NCI-H187 (cell line): ENCODE data around the gene FAM117A.
"Not testable (repeated sequence)": the region's sequence is repeated elsewhere in the genome, so short reads cannot be mapped to it uniquely, and the experiment has no call there.

Source experiments
- DNase-seq, 2 experiments: peaks; one replicate each; lab custom pipeline; 2025; lab: John Stamatoyannopoulos, UW

Gene FAM117A

DNA sequence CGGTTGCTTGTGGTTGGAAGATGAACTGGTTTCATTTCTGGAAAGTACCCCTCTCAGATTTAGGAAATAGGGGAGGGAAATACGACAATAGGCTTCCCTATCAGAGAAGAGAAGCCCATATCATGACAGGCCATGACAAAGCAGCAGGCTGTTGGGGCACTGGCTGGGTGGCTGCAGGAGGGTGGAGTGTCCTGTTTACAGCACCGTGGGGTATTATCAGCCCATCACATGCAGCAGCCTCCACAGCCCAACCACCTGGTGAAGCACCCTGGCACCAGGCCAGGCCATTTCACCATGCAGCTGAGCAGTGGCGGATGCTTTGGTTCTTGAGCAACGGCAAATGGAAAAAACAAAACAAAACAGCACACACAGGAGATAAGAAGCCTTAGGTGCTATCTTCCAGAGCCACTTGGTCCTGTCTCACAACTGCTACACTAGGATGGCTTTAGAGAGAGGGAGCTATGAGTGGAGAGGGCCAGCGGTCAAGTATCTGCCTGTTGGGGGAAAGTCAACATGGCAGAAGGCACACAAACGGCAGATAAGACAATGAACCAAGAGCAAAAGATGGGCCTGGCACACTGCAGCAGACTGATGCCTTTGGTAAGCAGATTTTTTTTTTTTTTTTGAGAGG, 24.2 kb downstream of the FAM117A start:
- peak; percentile 83 to 85 for DNase-seq

DNA sequence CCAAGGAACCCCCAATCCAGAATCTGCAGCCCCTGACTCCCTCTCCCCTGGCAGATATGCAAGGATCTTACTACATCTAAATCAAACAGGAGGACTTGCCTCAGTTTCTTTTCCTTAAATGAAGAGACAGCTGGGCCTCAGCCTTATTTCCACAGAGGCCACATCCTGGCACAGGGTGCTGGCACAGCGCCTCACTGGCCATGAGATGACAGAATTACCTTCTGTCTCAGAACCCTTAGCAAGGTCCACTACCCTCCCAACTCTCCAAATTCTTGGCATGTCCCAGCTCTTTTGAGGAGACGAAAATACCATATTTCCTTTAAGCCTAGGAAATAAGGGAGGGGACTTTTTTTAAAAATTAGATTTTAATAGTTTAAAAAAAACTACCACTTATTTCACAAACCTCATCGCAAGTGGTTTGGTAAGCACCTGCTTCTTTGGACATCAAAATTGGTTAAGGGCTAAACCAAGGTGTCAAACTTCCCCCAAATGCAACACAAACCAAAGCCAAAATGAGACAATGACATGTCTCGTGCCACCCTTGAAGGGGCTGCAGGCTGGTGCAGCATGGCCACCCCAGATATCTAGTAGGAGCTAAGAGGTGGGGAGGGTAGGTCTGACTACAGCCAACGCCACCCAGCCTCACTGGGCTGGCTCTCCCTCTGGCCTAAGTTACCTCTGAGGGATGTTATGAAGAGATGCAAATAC, 25.3 kb downstream of the FAM117A start:
- DNase-seq, result no peak

DNA sequence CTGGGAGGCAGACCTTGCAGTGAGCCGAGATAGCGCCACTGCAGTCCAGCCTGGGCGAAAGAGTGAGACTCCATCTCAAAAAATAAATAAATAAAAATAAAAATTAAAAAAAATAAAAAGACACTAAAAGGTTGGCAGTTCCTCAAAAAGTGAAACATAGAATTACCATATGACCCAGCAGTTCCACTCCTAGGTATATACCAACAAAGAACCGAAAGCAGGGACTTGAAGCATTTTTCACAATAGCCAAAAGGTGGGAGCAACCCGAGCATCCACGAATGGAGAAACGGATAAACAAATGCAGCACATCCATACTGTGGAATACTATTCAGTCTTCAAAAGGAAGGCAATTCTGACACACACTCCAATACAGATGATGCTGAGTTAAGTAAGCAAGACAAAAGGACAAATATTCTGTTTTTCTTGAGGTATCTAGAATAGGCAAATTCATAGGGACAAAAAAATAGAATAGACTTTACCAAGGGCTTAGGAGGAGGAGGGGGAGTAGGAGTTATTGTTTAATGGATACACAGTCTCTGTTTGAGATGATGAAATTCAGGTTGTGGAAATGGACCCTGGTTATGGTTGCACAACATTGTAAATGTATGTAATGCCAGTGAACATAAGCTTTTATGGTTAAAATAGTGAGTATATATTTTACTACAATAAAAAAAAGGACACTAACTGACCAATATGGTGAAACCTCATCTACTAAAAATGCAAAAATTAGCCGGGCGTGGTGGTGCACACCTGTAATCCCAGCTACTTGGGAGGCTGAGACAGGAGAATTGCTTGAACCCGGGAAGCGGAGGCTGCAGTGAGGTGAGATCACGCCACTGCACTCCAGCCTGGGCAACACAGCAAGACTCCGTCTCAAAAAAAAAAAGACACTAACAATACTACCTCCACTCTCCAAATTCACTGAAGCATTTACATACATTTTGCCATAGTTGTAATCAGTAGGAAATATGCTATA, 29.1 kb downstream of the FAM117A start:
- no peak for DNase-seq

DNA sequence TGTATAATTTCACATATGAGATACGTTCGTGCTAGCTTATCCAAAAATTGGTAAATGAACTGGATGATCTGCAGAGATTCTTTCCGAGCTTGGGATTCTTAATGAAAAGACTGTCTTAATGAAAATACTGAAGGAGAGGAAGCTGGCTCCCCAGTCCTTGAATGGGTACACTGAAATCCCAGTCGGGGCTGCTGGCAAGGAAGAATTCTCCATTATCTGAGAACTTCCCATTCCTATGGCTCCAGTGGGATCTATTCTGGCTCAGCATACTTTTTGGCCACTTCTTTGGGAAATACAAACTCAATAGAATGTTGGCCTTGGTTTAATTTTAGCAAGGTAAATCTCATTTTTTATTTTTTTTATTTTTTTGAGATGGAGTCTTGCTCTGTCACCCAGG, 32.5 kb downstream of the FAM117A start:
- DNase-seq, result no peak

DNA sequence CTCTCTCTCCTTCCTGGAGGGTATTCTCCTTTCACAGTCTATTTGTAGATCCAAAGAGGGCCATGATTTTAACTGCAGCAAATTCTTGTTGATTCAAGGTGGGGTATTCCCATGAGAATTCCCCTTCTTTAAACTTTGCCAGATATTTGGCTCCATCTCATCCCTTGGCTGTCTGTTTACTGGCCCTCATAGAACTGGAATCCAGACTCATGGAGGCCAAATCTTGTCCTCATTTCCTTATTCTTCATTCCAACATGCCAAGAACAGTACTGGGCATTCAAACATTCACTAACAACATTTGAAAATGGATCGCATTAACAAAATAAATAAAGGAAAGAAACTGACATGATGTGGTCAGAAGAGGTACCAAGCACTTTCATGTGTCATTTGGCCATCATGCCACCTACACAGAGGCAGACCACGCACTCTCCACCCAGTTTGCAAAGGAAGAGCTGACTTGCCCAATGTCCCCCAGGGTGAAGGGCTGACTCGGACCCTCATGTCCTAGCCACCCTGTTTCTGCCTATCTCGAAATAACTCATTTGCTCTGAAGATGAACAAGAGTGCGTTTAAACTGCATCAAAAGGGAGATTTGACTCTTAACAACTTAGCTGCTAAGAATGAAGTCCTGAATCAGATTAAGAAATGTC, 33.0 kb downstream of the FAM117A start:
- DNase-seq, result no peak

DNA sequence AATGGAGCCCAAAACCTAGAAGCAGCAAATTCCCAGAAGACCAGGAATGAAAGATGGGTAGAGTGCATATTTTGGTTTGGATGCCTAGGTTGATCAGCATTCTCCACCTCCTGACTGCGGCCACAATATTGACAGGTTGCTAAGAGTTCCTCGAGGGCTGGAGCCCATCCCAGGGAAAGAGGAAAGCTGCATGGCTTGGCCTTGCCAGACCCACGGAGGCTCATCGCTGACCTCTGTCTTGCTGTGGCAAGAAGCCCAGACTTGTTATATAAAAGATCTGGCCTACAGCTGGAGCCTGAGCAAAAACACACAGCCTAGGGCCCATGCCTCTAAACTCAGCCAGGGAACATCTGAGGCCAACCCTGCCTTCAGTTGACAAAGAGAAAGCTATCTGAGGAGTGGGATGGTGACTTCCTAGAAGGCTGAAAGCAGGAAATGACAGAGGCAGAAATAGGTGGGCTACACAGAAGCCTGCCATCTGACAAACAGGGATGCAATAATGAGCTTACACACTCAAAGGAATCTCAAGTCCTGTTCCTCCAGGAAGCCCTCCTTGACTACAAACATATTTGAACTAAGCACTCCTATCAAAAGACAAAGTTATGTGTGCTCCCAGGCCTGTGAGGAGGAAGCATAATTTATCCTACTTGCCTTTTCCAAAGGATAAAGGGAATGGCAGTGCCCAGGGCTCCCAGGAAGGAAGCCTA, 33.7 kb downstream of the FAM117A start:
- DNase-seq, result no peak

DNA sequence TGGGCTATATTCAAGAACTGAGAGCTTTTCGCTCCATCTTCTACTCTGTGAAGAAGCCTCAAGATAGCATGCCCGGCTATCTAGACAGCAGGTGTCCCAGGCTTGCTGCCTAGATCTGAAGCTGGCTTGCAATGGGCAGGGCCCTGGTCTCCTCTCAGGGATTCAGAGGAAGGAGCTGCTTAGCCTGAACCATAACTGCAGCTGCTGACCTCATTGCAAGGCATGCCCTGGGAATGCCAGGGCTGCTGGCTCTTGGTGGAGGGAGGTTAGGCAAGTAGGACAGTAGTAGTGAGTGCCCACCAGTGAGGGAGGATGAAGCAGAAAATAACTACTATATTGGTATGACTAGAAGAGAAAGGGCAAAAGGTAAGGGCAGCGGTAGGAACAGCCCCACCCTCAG, 34.9 kb downstream of the FAM117A start:
- no peak for DNase-seq

DNA sequence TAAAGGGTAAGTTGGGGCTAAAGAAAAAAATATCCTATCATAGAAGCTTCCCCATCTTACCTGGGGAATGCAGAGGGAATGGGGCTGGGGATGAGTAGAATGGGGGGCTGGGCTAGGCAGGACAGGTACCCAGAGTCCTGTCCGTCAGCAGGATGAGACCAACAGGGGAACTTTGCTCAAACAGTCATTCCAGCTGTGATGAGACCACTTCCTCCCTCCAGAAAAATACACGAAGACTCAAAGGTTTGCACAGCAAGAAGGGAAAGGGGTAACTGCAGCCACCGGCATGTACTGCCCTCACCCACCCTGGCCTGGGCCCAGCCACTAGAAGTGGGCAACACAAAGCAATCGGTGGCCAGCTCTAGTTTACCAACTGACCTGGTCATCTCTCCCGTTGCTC, 35.5 kb downstream of the FAM117A start:
- no peak for DNase-seq

DNA sequence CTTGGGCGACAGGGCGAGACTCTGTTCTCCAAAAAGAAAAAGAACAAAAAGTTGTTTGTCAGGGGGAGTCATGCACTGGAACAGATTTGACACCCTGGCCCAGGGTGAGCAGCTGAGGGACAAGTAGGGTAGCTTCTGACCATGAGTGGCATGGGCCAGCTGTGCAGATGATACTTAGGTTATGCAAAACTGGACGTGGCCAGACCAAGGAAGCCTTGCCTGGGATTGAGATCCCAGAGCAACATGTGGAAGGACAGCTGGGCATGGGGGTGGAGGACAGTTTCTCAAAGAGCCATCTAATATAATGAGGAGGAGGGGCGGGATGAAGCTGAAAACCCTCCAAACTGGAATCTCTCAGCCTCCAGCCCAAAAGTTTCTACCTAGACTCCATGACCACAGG, 36.6 kb downstream of the FAM117A start:
- no peak for DNase-seq

DNA sequence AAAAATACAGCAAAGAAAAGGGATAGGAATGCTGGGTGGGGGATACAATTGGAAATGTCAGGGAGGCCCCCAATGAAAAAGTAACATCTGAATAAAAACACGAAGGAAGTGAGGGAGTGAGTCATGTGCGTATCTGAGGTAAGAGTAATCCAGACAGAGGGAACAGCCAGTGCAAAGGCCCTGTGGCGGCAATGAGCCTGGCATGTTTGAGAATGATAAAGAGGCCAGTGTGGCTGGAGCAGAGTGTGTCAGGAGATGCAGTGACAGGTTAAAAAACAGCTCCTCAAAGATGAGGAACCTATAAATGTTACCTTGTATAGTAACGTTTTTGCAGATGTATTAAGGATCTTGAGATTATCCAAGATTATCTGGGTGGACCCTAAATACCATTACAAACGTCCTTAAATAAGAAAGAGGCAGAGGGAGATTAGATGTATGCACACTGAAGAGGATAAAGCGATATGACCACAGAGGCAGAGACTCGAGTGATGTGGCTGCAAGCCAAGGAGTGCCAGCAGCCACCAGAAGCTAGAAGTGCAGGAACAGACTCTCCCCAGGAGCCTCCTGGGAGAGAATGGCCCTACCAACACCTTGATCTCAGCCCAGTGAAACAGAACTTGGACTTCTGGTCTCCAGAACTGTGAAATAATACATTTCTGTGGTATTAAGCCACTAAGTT, 38.3 kb downstream of the FAM117A start:
- DNase-seq, result no peak

DNA sequence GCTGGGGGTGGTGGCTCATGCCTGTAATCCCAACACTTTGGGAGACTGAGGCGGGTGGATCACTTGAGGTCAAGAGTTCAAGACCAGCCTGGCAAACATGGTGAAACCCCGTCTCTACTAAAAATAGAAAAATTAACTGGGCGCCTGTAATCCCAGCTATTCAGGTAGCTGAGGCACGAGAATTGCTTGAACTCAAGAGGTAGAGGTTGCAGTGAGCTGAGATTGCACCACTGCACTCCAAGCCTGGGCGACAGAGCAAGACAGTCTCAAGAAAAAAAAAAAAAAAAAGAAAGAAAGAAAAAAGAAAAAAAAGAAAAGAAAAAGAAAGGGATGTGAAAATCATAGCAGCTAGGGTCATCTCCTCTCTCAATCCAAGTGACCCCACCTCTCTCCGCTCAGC, 39.4 kb downstream of the FAM117A start:
- DNase-seq, result not testable (repeated sequence)

DNA sequence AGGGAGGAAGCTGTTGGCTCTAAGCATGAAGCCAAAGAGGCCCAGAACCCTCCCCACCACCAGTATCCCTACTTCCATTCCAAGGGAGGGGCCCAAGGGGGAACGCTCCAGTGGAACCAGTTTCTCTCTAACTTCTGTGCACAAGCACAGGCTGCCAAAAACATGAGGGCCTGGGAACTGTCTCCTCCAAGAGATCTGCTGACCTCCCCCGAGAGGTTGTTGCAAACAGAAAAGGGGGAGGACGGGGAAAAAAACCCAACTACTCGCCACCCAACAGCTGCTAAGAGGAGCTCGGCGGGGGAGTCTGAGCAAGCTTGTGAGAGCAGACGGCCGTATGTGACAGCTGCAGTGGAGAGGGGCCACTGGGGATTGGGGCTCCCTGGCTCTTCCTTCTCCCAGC, 40.5 kb downstream of the FAM117A start:
- no peak for DNase-seq

DNA sequence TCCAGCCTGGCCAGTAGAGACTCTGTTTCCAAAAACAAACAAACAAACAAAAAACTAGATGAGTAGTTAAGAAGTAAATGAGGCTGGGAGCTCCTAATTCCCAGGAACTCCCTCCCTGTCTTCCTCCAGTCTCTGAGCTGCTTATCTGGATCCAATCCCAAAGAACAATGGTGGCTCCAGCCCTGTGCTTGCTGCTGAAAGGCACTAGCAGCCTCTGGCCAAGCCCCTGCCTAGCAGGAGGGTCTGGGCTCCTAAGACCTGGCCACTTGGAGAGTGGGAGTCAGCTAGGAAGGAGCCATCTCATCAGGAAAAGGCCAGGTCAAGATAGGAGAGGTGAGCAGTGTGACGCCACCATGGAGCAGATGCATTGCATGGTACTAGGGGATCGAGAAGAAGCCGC, 41.9 kb downstream of the FAM117A start:
- DNase-seq, result no peak

DNA sequence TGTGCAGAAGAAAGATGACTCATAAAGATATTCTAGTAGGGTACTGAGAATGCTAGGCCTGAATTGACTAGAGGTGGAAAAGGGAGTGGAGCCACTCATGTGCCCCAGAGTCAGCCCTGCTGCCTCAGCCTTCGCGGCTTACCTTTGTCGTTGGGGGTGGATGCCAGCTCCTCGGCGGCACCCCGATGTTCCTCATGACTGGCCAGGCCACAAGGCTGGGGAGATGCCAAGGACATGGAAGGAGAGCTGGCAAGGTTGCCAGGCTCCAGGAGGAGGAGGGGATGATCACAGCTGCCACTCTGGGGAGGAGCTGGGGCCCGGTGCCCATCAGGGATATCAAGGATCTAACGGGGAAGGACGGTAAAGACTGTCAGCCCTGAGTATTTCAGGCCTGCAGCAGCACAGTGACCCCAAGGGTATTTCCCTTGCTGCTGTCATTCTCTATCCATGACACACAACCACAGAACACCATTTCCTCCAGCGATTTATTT, 46.5 kb downstream of the FAM117A start:
- DNase-seq, result no peak

DNA sequence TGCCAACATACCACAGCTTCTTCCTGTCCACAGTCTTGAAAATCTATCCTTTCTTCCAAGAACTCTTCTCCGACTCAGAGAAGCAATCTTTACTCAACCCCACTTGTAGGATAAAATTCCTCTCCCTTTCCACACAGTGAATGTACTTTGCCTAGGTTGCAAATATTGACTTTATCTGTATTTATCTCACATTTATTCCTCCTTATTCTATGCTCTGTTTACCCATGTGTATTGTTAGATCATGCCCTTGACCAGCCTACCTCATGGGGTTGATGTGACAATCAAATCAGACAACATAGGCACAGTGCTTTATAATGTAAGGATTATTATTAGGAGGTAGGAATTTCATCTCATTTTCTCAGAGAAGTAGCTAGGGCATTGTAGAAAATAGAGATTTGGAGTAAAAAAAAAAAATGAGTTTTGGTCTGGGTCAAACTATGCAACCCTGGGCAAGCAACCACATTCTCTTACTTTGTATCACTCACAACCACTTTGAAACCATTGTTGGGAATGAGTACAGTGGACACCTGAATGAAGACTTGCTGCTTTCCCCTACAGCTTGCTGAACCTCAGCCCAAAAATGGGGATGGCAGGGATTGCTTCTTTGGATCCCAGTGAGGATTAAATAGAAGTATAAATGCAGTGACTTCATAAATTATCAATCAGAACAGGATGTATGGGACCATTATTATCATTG, 47.1 kb downstream of the FAM117A start:
- DNase-seq, result no peak

DNA sequence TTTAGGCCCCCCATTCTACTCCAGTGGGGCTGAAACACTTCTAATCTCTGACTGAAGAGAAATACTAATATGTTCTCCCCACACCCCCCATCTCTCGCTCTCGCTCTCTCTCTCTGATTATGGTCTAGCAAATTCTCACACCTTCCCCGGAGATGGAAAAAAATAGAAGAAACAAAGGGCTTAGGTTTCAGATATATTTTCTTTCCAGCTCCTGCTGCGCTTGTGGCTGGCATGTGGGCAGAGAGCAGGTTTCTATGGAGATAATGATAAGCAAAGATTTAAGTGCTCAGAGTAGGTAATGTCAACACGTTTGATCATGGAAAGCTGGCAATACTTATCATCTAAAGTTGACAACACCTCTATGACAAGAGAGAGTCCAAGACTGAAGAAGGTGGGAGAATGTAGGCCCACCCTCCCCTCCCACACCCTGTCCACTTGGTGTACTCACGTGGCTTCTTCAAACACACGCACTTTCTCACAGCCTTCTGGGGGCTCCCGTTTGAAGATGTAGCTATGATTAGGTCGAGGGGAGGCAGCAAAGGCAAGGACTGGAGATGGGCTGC, 48.1 kb downstream of the FAM117A start:
- DNase-seq, result no peak

DNA sequence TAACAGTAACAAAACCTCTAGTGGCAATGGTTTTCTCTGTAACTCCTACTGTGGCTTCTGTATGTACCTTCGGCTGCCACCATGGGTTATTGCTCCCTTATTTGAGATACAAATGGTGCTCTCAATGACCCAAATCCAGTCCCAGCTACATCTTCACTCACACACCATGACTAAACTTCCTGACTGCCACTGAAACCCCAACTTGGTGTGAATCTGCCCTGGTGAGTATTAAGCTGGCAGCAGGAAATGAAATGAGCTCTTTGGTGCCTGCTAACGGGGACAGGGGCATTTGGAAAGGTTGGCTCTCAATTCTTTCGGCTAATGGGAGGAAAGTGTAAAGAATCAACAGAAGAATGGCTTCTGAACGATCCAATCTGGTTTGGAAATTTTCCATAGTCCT, 48.7 kb downstream of the FAM117A start:
- DNase-seq, result no peak

DNA sequence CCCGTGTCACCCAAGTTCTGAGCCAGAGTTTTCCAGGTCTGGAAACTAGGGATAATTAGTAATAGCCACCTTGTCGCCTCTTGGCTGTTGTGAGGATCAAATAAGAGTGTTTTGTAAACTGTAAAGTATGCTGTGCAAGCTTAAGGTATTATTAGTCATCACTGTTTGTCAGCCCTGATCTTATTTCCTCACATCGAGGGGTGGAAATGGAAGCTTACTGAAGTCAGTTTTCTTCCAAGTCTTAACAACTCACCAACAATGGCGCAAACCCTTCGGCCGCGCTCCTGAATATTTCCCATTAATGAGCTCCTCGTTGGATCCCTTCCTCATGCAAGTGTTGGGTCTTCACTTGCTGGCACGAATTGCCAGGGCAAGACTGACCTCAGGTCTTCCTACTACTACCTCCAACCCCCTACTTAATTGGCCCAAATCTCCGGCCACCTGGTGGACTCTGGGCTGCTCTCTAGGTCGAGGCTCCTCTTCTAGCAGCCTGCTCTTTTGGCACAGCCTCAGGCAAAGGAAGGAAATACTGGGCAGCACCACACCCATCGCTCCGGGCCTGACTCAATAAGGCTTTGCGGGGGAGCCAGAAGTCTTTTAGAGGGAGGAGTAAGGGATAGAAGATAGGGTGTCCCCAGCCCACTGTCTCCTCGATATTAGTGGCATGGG, 55.3 kb downstream of the FAM117A start:
- DNase-seq, result no peak
